T-helper 22 cell (primary cell): ENCODE results near the gene KPNA4.

ENCODE experiments used
- DNase-seq: peaks from one replicate; pipeline ENCODE4 v3.0.0-alpha.2; 2020; ENCODE audit warnings: low read depth

Gene KPNA4

DNA sequence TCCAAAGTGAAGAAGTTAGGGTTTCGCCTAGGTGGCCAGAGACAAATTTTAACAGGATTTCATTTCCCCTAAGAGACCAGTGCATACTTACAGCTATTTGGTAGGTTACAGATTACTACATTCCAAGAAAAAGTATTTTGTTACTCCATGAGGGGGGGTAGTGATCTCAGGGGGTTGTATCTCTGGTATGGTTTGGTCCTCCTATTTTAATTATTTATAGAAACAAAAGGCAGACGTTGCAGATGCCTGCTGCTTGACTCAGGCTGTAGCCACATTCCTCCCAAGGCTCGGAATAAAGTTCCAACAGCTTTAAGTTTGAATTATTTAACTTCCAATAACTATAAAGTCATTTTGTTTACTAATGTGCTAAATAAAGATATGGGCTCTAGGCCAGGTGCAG is 114.5 kb downstream of the KPNA4 start:
- no peak for DNase-seq

DNA sequence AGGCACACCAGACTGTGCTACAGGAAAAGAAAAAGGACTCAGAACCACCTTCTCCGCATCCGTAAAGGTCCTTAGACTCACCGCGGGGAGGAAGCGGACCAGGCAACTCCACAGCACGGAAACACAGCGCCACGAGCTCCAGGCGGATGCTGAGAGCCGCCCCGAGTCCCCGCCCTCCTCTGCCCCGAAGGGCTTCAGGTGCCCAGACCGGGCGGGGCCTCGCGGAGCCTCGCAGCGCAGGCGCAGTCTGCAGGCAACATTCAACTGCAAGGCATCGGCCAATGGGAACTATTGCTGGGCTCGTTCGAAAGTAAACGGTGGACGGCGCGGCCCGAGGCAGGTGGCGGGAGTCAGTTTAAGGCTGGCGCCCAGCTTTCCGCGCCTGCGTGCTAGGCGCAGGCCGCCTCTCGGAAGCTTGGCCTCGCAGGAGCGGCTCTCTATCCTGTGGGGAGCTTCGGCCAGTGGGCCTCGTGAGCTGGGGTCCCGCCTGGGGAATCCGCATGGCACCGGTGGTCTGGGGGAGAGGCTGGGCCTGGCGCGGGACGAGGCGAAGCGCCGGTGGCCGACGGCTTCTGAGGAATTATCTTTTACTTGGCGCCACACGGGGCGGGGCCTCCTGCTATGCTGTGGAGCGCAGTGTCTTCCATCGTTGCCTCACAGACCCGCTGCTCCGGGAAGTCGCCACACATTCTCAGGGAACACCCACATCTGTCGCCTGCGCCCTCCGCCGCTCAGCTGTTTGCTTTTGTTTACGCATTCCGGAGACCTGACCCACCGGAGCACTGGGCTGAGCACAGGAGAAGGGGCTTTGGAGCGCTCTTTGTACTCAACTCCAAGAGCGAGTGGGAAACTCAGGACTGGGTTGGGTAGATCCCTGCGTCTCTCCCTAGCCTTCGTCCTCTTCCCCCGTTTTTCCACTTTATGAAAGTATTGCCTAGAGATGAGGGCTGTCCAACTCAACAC is 115.5 kb downstream of the KPNA4 start, which contains the start of gene TRIM59:
Gene TRIM59 (minus strand): TSS at position 151 of the 963 bp plus-strand sequence. CDS start 10,603 bp downstream, outside the sequence.
- peak; percentile 95 for DNase-seq

DNA sequence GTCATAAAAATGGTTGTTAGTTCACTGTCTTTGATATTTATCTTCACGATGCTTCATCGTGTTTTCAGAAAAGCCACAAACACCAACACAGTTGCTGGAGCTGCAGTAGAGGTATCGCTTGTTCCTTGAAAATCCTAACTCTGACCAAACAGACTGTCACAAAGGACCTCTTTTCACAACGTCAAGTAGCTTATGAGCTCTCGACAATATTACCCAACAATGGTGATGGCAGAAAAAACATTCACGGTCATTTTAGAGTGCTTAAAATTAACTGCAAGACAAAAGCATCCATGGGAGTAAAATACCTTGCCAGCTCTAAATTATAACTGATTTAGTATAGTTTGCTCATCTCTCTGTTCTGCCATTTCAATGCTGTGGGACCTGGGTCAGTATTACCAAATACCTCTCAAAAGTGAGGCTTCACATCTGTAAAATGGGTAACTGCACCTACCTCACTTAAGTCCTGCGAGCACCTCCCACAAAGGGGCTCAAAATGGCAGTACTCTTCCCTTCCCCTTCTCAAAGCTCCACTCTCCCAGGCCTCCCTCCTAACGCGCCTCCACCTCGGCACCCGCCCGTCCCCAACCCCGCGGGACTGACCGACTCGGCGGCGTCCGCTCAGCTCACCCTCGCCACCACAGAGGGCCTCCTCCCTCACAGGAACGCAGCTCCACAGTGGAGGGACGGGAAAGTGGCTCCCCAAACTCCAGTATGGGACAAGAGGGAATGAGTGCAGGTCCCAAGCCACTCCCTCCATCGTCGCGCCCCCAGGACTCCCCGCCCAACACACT is 116.3 kb downstream of the KPNA4 start:
- DNase-seq = no peak

DNA sequence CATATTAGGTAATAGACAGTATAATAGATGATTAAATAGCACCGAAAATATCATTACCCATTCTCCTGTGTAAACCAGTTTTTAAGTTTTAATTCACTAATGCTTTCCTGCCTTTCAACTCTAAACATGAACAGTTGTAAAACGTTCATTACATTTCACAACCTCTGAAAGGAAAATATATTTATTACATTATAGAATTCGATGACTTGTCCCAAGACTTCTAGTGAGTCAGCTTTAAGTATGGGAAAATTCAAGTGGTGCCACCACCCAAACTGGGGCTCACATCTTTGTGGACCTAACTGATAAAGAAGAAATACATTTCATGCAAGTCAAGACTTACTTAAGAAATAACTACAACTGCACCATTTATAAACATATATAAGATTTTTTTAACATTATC is 117.8 kb downstream of the KPNA4 start:
- no peak for DNase-seq

DNA sequence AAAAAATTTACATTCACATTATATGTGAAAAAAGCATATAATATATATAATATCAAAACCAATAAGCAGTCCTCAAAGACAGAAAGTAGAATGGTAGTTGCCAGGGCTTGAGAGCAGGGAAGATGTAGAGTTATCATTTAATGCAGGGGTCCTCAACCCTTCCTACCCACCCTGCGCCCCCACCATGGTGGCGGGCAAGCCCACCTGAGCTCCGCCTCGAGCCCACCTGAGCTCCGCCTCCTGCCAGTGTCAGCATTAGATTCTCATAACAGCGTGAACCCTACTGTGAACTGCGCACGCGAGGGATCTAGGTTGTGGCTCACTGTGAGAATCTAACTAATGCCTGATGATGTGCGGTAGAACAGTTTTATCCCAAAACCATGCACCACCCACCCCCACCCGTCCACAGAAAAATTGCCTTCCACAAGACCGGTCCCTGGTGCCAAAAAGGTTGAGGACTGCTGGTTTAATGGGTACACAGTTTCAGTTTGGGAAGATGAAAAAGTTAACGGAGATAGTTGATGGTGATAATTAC is 118.8 kb downstream of the KPNA4 start:
- no peak for DNase-seq

DNA sequence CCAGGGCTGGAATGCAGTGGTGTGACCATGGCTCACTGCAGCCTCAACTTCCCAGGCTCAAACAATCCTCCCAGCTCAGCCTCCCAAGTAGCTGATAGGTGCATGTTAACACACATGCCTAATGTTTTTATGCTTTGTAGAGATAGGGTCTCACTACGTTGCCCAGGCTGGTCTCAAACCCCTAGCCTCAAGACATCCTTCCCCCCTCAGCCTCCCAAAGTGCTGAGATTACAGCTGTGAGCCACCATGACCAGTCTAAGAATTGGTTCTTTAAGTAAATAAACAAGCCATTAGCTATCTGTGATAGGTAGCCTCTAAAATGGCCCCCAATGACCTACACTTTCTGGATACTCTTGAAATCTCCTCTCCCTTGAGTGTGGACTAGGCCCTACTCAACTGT is 119.5 kb downstream of the KPNA4 start:
- DNase-seq = no peak
